Stimulated activated naive CD8-positive, alpha-beta T cell treated with anti-CD3 and anti-CD28 coated beads, Interleukin-15, Interleukin-2, amounts not matched to agents 100 ng/mL and 50 ng/mL, for 24 hours (primary cell): ENCODE measurements around the gene GPS1.

ENCODE experiments used
- H3K27ac Mint-ChIP-seq: one replicate; pipeline ENCODE4 v1.8.0; 2021; ENCODE audit warnings: mild to moderate bottlenecking, mixed read lengths
- H3K27me3 Mint-ChIP-seq: one replicate; pipeline ENCODE4 v1.8.0; 2021; ENCODE audit warnings: mixed read lengths
- H3K36me3 Mint-ChIP-seq: one replicate; pipeline ENCODE4 v1.8.0; 2021; ENCODE audit warnings: low read depth, mixed read lengths
- H3K4me1 Mint-ChIP-seq: one replicate; pipeline ENCODE4 v1.8.0; 2021; ENCODE audit warnings: low read depth, mixed read lengths
- H3K4me3 Mint-ChIP-seq: one replicate; pipeline ENCODE4 v1.8.0; 2021; ENCODE audit warnings: mild to moderate bottlenecking, mixed read lengths
- H3K9me3 Mint-ChIP-seq: one replicate; pipeline ENCODE4 v1.8.0; 2021; ENCODE audit warnings: mixed read lengths

The GPS1 gene

DNA sequence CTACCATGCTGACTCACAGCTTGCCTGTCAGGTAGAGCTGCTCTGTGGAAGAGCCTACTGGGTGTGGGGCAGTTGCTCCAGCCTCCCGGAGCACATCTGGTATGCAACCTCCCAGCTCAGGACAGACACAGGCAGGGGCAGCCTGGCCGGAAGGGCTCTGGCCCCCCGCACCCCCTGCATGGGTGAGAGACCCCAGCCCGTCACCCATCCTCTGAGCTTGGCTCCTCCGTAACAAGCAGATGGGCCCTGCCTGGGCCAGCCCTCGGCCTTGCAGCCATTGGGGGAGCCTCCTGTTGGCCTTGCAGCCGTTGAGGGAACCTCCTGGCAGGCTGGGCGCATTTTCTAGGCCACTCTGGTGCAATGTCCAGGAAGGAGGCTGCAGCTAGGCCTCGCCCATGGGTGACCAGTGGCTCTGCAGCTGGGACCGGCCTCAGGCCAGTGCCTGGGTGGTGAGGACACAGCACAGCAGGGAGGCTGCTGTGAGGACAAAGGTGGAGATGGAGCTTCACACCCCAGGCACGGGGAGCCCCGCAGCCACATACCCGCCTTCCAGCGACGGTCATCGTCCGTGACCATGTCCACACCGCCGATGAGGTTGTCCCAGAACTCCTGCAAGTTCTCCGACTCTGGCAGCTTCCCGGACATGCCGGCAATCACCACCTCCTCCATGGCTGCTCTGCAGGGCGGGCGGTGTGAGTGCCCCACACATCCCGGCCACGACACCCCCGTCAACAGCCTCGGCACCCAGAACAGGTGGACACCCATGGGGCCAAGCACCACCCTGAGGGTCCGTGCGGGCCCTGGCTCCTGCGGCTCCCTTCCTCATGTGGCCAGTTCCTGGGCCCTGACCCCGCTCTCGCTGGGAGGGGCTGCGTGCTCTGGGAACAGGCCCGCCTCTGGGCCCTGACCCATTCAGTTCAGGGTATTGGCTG, 44.3 kb downstream of the GPS1 start:
- peaks cover 11% of the 10 kb centered on the region for H3K4me1 Mint-ChIP-seq
- H3K4me3 Mint-ChIP-seq = peak overlapping the region; percentile 79
- H3K27me3 Mint-ChIP-seq = no peaks in the 10 kb centered on the region
- no peaks in the 10 kb centered on the region for H3K9me3 Mint-ChIP-seq
- no peak overlapping the region for H3K27ac Mint-ChIP-seq
- peaks cover 4% of the 10 kb centered on the region for H3K36me3 Mint-ChIP-seq

DNA sequence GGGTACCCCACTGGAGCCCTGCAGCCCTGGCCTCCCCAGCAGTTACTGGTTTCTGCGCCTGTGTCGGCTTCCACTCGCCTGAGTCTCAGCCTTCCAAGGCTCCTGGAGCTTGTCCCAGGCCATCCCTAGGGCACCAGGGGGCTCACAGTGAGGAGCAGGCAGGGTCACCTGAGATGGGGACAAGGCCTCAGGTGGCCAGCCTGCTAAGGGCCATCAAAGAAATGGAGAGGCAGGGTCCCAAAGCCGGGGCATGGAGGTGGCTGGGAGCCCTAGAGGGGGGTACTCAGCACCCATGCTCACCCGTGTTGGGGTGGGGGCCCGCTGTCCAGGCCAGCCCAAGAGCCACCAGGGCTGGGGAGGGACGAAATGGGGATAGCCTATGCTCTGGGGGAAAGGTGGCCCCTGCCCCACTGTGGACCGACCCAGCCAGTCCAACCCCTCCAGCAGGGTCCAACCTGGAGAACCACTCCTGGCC, 45.0 kb downstream of the GPS1 start:
- H3K4me3 Mint-ChIP-seq = peak overlapping the region; percentile 79
- peaks cover 11% of the 10 kb centered on the region for H3K4me1 Mint-ChIP-seq
- H3K36me3 Mint-ChIP-seq = peaks cover 4% of the 10 kb centered on the region
- H3K27ac Mint-ChIP-seq = peak overlapping the region; percentile 65
- H3K27me3 Mint-ChIP-seq = no peaks in the 10 kb centered on the region
- no peaks in the 10 kb centered on the region for H3K9me3 Mint-ChIP-seq

DNA sequence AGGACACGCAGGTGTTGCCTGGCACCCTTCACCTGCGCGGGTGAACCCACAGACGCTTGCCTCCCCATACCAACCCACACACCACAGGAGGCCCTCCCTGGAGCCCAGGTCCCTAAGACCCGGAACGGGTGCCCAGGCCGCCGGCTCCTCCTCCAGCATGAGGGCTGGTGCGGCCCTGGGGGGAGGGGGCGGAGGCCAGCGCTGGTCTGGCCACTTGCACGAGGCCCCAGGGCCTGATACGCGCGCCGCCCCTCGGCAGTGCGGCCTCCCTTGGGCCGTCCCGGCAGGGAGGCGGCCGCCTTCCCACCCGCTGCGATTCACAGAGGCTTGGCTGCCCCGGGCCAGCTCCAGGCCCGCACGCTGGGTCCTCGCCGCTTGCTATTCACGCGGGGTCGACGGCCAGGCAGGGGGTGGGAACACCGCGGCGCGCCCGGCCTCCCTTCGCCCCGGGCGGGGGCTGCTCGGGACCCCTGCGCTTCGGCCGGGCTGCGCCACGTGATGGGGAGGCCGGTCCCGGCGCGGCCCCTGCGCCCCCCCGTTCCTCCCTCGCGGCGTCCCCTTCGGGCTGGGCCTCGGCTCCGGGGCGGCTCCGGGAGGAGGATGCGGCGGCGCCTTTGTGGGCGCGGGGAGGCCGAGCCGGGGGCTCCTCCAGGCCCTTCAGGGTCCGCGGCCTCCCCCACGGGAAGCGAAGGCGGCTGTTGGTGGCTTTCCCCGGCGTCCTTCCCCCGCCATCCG, 45.7 kb downstream of the GPS1 start:
- Mint-ChIP-seq H3K9me3 (no peaks in the 10 kb centered on the region), H3K27ac (no peak overlapping the region), H3K4me1 (peaks cover 13% of the 10 kb centered on the region), H3K36me3 (peaks cover 4% of the 10 kb centered on the region), H3K27me3 (no peaks in the 10 kb centered on the region), H3K4me3 (peak overlapping the region; percentile 79)

DNA sequence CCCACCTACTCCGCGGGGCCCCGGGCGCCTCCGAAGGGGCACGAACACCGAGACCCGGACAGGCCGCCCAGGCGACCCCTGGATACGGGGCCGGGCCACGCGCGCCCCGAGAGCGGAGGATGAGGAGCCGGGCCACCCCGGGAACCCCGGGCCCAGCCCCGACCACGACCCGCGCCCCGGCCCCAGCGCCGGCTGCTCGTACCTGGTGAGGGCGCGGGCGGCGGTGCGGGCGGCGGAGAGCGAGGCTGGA, 46.1 kb downstream of the GPS1 start:
- peaks cover 4% of the 10 kb centered on the region for H3K36me3 Mint-ChIP-seq
- H3K4me1 Mint-ChIP-seq = peaks cover 15% of the 10 kb centered on the region
- H3K4me3 Mint-ChIP-seq = peak overlapping the region; percentile 51

DNA sequence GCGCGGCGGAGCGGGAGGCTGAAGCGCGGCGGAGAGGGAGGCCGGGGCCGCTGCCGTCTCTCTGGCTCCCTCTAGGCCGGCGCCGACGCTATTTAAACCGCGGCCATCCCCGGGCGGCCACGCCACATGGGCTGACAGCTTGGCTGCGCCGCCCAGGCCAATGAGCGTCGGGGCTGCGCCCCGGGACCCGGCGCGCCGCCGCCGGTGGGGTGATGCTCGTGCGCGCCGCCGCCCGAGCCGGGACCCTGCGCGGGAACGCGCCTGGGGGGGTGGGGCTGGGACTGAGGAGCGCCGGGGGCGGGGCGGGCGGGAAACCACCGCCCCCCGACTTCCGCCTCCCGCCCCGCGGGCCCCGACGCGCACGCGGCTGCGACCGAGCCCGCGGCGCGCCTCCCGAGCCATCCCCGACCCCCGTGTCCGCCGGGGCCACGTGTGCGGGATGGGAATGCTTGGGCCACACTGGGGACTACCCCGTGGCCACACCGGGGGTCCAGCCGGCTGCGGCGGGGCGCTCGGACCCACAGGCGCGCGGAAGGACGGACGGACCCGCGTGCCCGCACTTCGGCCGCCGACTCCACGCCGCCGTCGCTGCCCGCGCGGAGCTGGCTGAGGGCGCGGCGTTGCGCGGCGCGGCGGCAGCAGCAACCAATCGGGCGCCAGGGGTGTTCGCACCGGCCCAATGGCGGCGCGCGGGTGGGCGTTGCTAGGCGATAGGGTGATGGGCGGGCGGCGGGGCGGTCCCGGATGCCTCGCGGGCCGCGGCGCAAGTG, 46.7 kb downstream of the GPS1 start, which contains the start of gene FASN:
Gene FASN (minus strand): TSS at position 68 of the 770 bp plus-strand sequence. CDS start 1,791 bp downstream, outside the sequence.
- peaks cover 1% of the 10 kb centered on the region for H3K36me3 Mint-ChIP-seq
- H3K9me3 Mint-ChIP-seq = no peaks in the 10 kb centered on the region
- peak within 1 kb of the TSS; percentile 79 for H3K4me3 Mint-ChIP-seq
- no peak within 1 kb of the TSS for H3K27ac Mint-ChIP-seq
- H3K4me1 Mint-ChIP-seq = peaks cover 15% of the 10 kb centered on the region
- no peaks in the 10 kb centered on the region for H3K27me3 Mint-ChIP-seq

More for the DNA sequence above, 46.1 kb downstream of the GPS1 start:
- H3K27ac Mint-ChIP-seq = no peak overlapping the region
- H3K9me3 Mint-ChIP-seq = no peaks in the 10 kb centered on the region
- H3K27me3 Mint-ChIP-seq = no peaks in the 10 kb centered on the region

DNA sequence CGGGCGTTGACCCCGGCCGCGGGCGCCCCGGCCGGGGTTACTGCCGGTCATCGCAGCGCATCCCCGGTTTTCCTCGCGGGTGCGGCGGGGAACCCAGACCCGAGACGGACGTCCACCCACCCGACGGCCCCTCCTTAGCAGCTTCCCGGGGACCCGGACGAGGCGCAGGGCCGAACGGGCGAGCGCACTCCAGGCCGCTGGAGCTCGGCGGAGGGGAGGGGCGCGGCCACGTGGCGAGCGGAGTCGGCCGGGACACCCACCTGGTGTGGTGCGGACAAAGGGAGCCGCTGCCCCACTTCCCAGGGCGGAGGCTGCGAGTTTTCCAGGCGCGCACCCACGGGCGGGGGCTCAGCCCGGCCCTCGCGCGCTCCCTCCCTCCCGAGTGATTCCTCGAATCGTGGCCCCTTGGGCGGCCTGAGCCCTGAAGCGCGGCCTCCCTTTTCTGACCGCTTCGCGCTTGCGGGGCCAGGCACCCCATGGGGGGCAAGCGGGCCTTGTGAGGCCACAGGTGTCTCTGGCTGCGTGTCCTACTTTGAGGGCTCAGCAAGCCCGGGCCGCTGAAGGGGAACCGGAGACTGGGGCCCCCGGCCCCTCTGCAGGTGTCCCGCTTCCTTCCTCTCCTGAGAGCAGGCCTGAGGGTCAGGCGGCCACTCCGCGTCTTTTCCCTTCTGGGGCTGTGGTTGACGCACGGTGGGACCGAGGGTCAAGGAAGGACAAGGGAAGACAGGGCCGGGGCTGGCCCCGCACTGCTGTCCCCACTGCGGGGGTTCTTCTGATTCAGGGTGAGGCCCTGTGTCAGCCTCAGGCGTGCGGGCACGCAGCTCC, 47.5 kb downstream of the GPS1 start:
- Mint-ChIP-seq H3K4me1 (peaks cover 15% of the 10 kb centered on the region), H3K36me3 (no peaks in the 10 kb centered on the region), H3K27ac (peak overlapping the region; percentile 84), H3K4me3 (peak overlapping the region; percentile 83), H3K27me3 (no peaks in the 10 kb centered on the region), H3K9me3 (no peaks in the 10 kb centered on the region)

DNA sequence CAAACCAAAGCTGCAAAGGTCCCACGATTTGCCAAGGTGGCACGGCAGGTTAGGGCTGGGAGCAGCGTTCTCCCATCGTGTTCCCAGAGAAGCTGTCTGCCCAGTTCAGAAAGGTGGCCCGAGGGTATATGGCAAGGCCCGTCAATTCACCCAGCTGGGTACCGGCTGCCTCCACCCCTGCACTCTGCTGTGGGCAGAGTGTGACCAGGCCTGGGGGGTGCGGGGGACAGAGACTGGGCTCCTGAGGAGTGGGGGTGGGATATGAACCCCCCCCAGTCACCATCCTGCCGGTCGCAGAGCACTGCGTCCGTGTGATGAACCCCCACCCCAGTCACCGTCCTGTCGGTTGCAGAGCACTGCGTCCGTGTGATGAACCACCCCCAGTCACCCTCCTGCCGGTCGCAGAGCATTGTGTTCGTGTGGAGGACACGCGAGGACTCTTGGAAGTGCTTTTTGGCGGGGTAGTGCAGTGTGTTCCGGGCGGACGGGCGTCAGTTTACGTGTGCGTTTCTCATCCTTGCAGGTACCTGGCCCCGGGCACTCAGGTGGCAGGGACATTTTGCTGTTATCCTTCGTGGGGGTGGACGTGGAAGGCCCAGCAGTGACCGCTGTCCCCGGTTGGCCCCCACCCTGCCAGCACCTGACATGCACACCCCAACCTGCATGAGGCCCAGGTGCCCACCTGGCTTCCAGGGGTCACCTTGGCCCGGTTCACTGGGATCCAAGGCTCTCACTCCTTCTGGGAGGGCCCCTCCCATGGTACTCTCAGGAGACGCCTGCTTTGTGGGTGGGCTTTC, 49.0 kb downstream of the GPS1 start:
- H3K9me3 Mint-ChIP-seq = no peaks in the 10 kb centered on the region
- peak overlapping the region; percentile 31 for H3K27ac Mint-ChIP-seq
- H3K36me3 Mint-ChIP-seq = no peaks in the 10 kb centered on the region
- H3K4me1 Mint-ChIP-seq = peaks cover 21% of the 10 kb centered on the region
- H3K27me3 Mint-ChIP-seq = no peaks in the 10 kb centered on the region
- peak overlapping the region; percentile 83 for H3K4me3 Mint-ChIP-seq

DNA sequence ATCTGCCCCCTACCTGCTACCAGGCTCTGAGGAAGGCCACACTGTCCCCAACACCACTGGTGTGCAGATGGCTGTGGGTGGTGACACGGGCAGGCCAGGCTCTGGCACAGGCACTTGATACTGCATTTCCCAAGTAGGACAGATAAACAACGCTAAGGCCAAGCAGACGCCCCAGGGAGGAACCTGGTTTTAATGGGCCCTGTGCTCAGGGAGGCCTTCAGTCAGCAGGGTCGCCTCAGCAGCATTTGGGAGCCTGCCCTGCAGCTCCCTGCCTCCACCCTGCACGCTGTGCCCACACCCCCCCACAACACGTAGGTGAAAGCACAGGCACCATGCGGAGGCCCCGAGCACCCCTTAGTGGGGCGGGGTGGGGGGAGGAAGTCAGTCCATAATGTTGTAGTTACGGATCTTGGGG, 49.6 kb downstream of the GPS1 start:
- no peaks in the 10 kb centered on the region for H3K9me3 Mint-ChIP-seq
- peaks cover 22% of the 10 kb centered on the region for H3K4me1 Mint-ChIP-seq
- no peak overlapping the region for H3K27ac Mint-ChIP-seq
- peak overlapping the region; percentile 41 for H3K4me3 Mint-ChIP-seq
- no peaks in the 10 kb centered on the region for H3K27me3 Mint-ChIP-seq
- no peaks in the 10 kb centered on the region for H3K36me3 Mint-ChIP-seq

DNA sequence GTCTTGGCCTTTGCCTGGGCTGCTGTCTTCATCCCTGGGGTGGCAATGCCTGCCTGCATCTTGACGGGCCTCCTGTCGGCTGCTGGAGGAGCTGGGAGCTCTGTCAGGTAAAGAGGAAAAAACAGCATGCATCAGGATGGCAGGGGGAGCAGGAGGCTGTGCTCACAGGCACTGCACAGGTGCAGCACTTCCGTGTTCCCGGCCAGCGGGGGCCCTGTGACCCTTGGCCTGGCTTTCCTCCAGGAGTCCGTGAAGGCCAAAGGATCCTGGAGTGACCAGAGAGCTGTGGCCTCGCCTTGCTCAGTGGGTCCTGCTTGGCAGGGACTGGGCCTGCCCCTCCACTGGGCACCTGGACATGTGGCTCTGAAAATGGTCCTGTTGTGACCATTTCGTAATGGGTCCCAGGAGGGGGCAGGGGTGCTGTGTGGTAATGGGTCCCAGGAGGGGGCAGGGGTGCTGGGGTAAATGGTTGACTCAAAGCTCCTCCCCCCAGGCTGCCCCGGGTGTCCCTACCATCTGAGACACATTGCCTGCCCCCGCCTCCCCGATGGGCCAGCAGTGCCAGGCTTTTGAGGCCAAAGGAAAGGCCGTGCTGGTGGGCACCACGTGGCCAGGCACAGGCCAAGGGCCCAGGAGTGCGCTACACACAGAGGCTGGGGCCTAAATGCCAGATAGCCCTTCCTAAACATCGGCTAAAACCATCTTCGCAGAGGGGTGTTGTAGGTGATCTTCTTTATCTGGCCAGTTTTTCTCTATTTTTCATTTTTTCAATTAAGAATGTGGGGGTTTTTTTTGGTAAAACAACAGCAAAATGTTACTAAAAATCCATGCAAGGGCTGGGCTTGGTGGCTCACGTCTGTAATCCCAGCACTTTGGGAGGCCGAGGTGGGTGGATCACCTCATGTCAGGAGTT, 50.3 kb downstream of the GPS1 start:
- peak overlapping the region; percentile 76 for H3K27ac Mint-ChIP-seq
- no peaks in the 10 kb centered on the region for H3K36me3 Mint-ChIP-seq
- no peaks in the 10 kb centered on the region for H3K27me3 Mint-ChIP-seq
- no peak overlapping the region for H3K4me3 Mint-ChIP-seq
- peaks cover 29% of the 10 kb centered on the region for H3K4me1 Mint-ChIP-seq
- H3K9me3 Mint-ChIP-seq = no peaks in the 10 kb centered on the region

DNA sequence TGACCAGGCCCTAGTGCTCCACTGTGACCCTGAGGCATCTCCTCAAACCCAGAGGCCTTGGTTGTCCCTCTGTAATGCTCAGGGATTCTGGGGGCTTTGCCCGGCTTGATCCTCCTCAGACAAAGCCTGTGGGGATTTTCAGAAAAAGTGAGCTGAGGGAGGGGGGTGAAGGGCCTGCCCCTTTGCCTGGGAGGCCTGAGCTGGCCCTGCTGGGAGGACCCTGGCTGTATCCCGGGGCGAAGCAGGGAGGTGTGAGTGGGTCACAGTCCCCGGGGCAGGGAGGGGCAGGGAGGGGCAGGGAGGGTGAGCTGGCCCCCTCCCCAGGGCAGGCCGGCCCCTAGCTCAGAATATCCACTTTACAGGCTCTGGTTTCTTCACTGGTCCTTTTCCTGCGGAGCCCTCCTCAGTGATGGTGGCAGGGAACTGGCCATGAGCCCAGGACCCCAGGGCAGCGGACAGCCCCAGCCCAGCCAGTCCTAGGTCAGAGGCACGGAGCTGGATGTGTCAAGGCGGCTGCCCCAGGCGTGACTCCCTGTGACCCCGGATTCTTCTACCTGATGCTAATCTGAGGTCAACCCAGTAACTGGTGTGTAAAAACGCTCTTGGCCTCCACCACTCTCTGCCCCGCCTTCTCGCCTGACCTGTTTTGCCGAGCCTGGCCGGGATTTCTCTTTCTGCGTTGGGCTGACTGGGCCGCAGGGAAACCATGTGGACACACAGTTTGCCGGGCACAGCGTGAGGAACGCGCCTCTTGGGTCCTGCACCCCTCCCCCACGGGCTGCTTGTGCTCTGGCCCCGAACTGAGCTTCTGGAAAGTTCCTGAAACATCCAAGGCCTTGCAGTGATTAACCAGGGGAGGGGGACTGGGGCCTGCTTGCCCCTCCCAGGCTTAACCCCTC, 52.1 kb downstream of the GPS1 start:
- Mint-ChIP-seq H3K27ac (no peak overlapping the region), H3K36me3 (no peaks in the 10 kb centered on the region), H3K4me3 (no peak overlapping the region), H3K4me1 (peaks cover 30% of the 10 kb centered on the region), H3K27me3 (no peaks in the 10 kb centered on the region), H3K9me3 (no peaks in the 10 kb centered on the region)

DNA sequence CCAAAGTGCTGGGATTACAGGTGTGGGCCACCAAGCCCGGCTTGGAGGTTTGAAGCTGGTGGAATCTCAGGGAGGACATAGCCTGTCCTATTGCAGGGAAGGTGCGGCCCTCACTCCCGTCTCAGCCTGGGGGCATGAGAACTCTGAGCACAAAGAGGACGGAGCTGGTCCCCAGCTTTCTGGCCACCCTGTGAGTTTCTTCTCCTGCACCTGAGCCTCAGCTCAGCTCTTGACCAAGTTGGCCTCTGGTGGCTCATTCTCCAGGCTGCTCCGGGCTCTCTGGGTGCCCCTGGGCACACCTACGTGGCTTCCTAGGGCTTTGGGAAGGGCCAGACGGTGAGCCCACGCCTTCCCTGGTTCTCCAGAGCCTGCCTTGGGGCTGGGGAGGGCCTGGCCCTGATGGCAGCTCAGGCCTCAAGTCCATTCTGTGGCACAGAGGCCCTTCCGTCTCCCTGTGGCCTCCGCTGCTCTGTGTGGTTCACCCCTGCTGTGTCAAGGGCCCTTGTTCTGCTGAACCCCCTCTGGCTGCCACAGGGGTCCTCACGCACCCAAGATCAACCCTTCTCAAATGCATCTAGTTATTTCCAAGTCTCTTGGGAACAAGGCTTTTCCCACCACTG, 53.2 kb downstream of the GPS1 start:
- Mint-ChIP-seq H3K27me3 (no peaks in the 10 kb centered on the region), H3K36me3 (no peaks in the 10 kb centered on the region), H3K9me3 (no peaks in the 10 kb centered on the region), H3K27ac (peak overlapping the region; percentile 97), H3K4me3 (peak overlapping the region; percentile 90), H3K4me1 (peaks cover 33% of the 10 kb centered on the region)
